Fibroblast of lung (primary cell): ENCODE data around the gene UBXN10.

Experiments used
- CTCF ChIP-seq, 2 donors: IDR thresholded peaks in 1 of 2; conservative IDR thresholded peaks in 1 of 2; 1 replicate in 1 of 2; 2 replicates in 1 of 2; pipeline ENCODE4 v1.5.1; 2011 to 2012; ENCODE audit warnings: low read length in 2 of 2, control low read depth in 1 of 2, inconsistent platforms in 1 of 2, low read depth in 1 of 2, mild to moderate bottlenecking in 1 of 2
- EZH2 ChIP-seq: IDR thresholded peaks from 2 replicates; pipeline ENCODE4 v1.5.1; 2012; ENCODE audit warnings: low read length, control low read depth, mild to moderate bottlenecking; ENCODE audit errors: missing control alignments

- TF ChIP-seq CTCF (conservative IDR thresholded peaks at IDR 0.05 in 1 of 2, IDR thresholded peaks at IDR 0.05 in 1 of 2; ENCODE audit: low read depth in 1 of 2, low read length in 2 of 2) = no peak
- no peak for TF ChIP-seq EZH2
Observed at GRCh38 chr1:20178634-20179370, 7.1 kb upstream of the UBXN10 start.
